HG02763 (cell line): ENCODE measurements around the gene FUBP3.

ENCODE experiments used
- ATAC-seq: cut with Tn5 transposase; IDR thresholded peaks from one replicate; pipeline ENCODE4 v1.9.1; 2021; ENCODE audit warnings: mild to moderate bottlenecking, moderate library complexity; ENCODE audit not compliant: unreplicated experiment

FUBP3 gene

DNA sequence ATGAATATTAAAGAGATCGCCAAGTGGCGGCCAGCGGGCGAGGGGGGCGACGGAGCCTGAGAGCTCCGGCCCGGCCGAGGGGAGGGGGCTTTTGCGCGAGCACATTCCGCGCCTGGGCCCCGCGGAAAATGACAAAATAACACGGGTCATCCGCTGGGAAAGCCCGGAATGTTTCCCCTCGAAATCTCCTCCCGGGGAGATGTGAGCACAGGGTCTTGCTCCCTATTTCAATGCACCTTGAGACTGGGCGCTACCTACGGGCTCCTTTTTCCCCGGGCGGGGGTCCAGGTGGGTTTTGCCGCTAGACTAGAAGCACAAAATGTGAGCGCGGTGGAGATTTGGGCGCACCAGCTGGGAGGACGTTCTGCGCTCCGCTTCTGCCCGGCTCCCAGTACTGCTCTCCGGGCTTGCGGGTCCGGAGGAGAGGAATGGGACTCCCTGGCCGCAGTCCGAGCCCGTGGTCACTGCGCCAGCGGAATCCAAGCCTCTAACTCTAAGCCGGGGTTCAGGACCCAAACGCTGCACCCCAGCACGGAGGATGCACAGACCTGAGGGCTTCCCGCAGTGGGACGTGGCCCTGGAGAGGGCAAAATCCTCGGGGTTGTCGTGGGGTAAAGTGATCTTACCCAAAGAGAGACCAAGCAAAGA, 82.2 kb downstream of the FUBP3 start:
- ATAC-seq: no peak

- no peak for ATAC-seq
These were observed 83.0 kb downstream of the FUBP3 start for GRCh38 chr9:130662099-130662969.

- ATAC-seq: no peak
These were observed 83.5 kb downstream of the FUBP3 start for GRCh38 chr9:130662970-130663257.

DNA sequence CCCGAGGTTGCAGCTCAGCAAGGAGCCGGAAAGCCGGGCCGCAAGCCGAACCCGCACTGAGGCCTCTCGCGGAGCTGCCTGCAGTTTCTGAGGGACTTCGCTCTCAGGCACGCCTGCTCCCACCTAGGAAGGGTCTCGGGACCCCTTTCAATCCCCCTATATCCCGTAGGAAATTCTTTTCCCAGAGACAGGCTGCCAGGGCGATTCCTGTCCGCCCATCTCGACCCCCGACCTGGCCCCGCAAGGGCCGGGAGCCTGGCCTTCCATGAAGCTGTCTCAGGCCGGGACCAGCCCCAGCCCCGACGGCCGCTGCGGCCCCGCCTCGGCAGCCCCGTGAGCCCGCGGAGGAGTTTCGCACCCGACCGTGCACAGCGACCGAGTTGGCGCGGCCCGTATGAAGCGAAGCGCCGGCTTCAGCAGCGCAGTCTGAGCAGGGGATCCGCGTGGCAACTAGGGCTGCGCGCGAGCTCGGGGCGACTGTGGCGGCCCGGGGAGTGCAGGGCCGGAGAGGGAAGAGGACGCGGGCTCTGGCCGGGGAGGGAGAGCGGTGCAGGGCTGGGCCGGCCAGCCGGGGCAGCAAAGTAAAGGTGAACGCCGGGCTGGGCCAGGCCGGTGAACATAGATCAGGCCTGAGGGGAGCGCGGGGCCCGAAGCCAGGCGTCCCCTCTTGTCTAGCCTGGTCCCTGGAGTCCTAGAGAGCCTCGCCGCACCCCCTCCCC, 84.0 kb downstream of the FUBP3 start:
- no peak for ATAC-seq

GRCh38 chr9:130663977-130664250, 84.5 kb downstream of the FUBP3 start:
- no peak for ATAC-seq

DNA sequence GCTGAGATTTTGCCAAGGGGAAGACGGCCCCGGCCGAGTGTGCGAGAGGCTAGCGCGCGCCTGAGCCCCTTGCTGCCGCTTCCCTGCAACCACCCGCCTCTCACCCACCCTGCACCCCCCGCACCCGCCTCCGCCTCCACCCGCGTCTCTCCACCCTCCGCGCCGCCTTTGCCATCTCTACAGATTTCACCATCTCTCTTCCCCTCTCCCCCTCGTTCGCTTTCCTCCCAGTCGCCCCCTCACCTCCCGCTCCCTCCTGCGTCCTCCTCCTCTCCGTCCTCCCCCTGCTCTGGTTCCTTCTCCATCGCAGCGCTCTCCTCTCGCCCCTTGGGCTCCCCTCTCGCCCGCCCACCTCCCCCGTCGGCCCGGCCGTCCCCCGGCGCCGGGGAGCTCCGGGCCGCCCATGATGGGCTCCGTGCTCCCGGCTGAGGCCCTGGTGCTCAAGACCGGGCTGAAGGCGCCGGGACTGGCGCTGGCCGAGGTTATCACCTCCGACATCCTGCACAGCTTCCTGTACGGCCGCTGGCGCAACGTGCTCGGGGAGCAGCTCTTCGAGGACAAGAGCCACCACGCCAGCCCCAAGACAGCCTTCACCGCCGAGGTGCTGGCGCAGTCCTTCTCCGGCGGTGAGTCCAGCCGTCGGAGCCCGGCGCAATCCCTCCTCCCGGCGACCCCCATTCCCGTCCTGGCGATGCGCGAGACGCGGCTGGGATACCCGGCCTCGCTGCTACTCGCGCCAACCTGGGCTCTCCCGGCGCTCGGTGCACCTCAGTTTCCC, 85.1 kb downstream of the FUBP3 start, which contains the start of gene PRDM12:
PRDM12 (plus strand) TSS at position 344 of the 778 bp plus-strand sequence; CDS start at position 404, 60 bp downstream.
- ATAC-seq: no peak

- no peak for ATAC-seq
These were observed 85.7 kb downstream of the FUBP3 start for GRCh38 chr9:130665029-130665430.

DNA sequence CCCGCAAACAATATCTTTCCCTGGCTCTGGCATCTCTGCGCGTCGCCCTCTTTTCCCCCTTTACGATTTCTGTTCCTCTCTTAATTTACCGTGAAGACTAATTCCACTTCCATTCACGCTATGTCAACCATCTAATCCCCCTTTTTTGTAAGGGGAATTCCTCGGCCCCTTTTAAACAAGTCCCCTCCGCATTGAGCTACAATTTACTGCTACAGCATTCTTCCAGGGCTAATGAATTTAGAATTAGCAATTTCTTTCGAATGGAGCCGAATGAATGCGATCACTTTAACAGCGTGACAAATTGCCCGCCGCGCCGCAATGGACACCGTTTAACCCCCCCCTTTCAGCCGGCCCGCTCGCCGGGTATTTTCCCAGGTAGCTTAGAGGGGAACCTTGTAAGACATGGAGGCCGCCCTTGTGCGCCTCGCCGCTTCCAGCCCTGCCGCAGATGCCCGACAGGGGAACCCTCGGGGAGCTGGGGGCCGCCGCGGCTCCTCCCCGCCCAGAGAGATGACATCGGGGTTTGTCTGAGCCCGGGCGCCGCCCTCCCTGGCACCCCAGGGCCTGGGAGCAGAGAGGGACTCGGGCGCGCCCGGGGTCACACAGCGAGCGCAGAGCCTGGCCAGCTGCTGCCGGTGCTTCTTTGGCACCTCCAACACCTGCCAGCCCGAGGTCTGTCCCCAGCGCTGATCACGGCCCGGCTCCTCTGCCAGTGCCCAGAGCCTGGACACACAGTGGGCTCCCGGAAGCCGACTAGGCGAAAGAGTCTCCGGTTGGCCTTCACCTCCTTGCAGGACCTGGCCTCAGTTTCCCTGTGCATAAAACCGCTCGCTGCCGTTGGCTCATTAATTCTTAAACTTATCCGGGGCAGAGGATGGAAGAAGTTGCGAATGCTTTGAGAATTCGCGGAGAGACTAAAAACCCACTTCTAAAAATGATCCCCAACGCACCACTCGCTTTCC, 86.3 kb downstream of the FUBP3 start:
- ATAC-seq: no peak

GRCh38 chr9:130666393-130667119, 87.2 kb downstream of the FUBP3 start:
- no peak for ATAC-seq

- ATAC-seq: no peak
These were observed 87.7 kb downstream of the FUBP3 start for GRCh38 chr9:130667120-130667435.

- ATAC-seq: no peak
These were observed 88.8 kb downstream of the FUBP3 start for GRCh38 chr9:130668196-130668595.

GRCh38 chr9:130668659-130669058, 89.3 kb downstream of the FUBP3 start:
- ATAC-seq: no peak

DNA sequence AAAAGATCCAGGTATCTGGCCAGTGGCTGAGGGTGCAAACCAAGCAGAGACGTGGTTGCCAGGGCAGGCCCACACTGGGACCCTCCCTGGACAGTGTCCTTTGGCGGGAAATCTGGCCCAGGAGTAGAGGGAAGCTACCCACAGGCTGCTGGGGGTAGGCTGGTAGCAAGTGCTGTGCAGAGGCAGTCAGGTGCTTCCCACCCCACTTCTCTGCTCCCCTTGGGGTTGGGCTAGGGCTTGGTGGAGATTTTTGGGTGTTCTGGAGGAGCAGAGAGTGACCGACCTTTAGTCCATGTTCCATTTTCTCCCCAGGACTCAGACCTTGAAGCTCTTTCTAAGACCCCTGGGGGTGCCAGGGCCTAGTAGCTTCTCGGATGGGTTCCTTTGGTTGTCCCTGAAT, 90.6 kb downstream of the FUBP3 start:
- no peak for ATAC-seq

- no peak for ATAC-seq
These were observed 91.3 kb downstream of the FUBP3 start for GRCh38 chr9:130670644-130671043.

DNA sequence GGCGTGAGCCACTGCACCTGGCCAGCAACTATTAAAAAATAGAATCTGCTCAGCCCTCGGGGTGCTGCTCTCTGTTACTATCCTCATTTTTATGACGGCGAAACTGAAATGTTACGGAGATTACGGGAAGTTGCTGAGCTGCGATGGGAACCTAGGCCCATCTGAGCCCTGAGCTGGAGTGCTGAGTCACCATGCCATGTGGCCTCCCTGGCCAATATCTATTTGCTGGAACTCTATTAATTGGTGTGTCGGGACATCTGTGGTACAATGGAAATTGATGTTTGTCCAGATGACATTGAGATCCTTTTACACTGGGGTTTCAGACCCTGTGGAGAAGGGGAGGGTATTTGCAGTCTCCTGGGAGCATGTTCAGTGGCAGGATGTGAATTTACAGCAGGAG, 93.1 kb downstream of the FUBP3 start:
- ATAC-seq: no peak

- no peak for ATAC-seq
These were observed 93.7 kb downstream of the FUBP3 start for GRCh38 chr9:130672933-130673615.

- no peak for ATAC-seq
These were observed 96.0 kb downstream of the FUBP3 start for GRCh38 chr9:130675396-130675795.

DNA sequence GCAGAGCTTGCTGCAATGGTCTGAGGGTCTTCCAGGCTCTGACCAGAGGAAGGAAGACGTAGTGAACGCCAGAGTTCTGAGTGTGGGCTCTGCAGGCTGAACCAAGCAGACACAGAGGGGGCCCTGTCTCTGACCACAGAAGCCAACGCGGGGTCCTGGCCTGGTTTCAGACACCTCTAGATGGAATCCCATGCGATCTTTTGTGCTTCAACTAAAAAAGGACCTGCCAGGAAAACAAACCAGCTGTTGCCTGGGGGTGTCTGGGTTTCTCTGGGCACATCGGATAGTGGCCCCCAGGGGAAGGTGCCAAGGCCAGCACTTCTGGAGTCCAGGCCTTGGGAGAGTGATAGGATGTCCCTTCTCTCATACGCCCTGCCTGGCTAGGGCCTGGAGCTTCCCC, 97.9 kb downstream of the FUBP3 start:
- ATAC-seq: no peak
